Stimulated activated naive CD8-positive, alpha-beta T cell treated with anti-CD3 and anti-CD28 coated beads, Interleukin-15, amount 100 ng/mL, for 72 hours (primary cell): ENCODE results near the gene PCID2.

Source experiments
- ATAC-seq: fragments of 150-1000 bp; cut with Tn5 transposase; 2 replicates; pipeline ENCODE4 v1.10.0; 2021; ENCODE audit warnings: mild to moderate bottlenecking, moderate library complexity
- DNase-seq, 2 donors: peaks; one replicate each; pipeline ENCODE4 v3.0.0; 2021 to 2022
- H3K27ac Mint-ChIP-seq, 2 donors: one replicate each; pipeline ENCODE4 v1.8.0; 2022; ENCODE audit warnings: mild to moderate bottlenecking in 2 of 2, mixed read lengths in 2 of 2, moderate library complexity in 2 of 2
- H3K27me3 Mint-ChIP-seq: one replicate; pipeline ENCODE4 v1.8.0; 2022; ENCODE audit warnings: mixed read lengths
- H3K4me1 Mint-ChIP-seq: one replicate; pipeline ENCODE4 v1.8.0; 2022; ENCODE audit warnings: mild to moderate bottlenecking, mixed read lengths
- H3K4me3 Mint-ChIP-seq, 2 donors: one replicate each; pipeline ENCODE4 v1.8.0; 2022; ENCODE audit warnings: mild to moderate bottlenecking in 2 of 2, mixed read lengths in 2 of 2, moderate library complexity in 1 of 2
- H3K9me3 Mint-ChIP-seq, 2 donors: one replicate each; pipeline ENCODE4 v1.8.0; 2022; ENCODE audit warnings: mixed read lengths in 2 of 2

Gene PCID2

DNA sequence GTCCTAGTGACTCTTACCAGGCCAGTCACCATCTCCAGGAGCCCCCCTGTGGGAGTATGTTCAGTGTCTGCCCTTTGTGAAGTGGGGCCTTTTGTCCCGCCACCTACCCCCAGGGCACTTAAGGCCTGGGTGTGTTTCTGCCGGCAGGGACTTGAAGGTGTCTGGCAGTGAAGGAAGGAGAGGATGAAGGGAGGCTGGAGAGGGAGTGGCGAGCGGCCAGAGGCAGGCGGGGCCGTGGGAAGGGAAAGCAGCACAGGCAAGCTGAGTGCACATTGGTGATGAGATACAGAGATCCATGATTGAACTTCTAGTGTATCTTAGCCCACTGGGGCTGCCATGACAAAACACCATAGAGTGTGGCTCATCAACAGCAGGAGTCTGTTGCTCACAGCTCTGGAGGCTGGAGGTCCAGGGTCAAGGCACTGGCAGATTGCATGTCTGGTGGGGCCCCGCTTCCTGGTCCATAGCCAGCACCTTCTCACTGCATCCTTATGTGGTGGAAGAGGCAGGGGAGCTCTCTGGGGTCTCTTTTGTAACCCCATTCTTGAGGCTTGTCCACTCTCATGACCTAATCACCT is 18.5 kb upstream of the PCID2 start:
- ATAC-seq (no peak), DNase-seq (no peak)
- Mint-ChIP-seq H3K27me3 (no peaks in the 10 kb centered on the region), H3K4me1 (peaks cover 9% of the 10 kb centered on the region), H3K4me3 (no peak overlapping the region), H3K27ac (peak overlapping the region; percentile 27 to 95), H3K9me3 (no peaks in the 10 kb centered on the region)

GRCh38 chr13:113225515-113225914 is 17.0 kb upstream of the PCID2 start:
- no peak for DNase-seq
- H3K4me3 Mint-ChIP-seq = no peak overlapping the region
- H3K27ac Mint-ChIP-seq = no peak overlapping the region
- no peaks in the 10 kb centered on the region for H3K9me3 Mint-ChIP-seq
- no peaks in the 10 kb centered on the region for H3K27me3 Mint-ChIP-seq
- no peak for ATAC-seq
- peaks cover 7% of the 10 kb centered on the region for H3K4me1 Mint-ChIP-seq

DNA sequence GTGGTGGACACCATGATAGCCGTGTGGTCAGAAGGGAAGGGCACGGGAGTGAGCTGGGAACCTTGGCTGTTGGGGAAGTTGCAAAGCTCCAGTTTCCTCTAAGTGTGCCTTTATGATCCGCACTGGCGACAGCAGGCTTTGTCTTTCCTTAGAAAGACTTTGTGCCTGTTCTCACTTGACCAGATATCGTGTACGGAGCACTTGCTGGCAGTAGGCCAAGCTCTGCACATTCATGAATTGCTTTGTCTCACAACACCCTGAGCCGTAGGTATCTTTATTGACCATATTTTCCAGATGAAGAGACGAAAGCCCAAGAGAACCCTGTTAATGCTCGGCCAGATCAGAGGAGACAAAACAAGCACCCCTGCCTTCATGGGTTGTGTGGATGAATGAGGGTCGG is 16.0 kb upstream of the PCID2 start:
- H3K27me3 Mint-ChIP-seq = no peaks in the 10 kb centered on the region
- H3K4me3 Mint-ChIP-seq = no peak overlapping the region
- H3K9me3 Mint-ChIP-seq = no peaks in the 10 kb centered on the region
- no peak overlapping the region for H3K27ac Mint-ChIP-seq
- H3K4me1 Mint-ChIP-seq = peaks cover 7% of the 10 kb centered on the region
- no peak for ATAC-seq
- no peak for DNase-seq

- Mint-ChIP-seq H3K9me3 (no peaks in the 10 kb centered on the region), H3K27ac (peak overlapping the region in 1 of 2 donors; percentile 57), H3K4me1 (peaks cover 7% of the 10 kb centered on the region), H3K27me3 (no peaks in the 10 kb centered on the region), H3K4me3 (no peak overlapping the region)
- no peak for ATAC-seq
- no peak for DNase-seq
Measured at GRCh38 chr13:113223070-113223469, 14.6 kb upstream of the PCID2 start.

DNA sequence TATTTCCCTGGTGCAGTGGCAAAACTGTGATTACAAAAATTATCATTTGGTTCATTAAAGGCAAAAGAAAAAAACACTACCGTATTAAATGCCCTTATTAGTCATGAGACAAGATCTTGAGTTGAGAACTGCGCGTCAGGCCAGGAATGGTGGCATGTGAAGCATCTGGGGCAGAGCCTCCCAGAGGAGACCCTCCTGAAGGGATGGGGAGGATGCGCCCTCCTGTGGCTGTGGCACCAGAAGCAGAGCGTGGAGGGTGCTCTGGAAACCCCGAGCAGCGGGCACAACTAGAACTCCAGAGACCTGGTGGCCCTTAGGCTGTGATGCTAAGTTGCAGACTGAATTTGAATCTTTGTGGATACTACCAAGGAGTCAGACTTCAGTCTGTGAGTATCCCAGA is 12.4 kb upstream of the PCID2 start:
- no peak overlapping the region for H3K4me3 Mint-ChIP-seq
- no peaks in the 10 kb centered on the region for H3K9me3 Mint-ChIP-seq
- no peaks in the 10 kb centered on the region for H3K27me3 Mint-ChIP-seq
- DNase-seq (no peak), ATAC-seq (no peak)
- H3K27ac Mint-ChIP-seq = peak overlapping the region in 1 of 2 donors; percentile 86
- H3K4me1 Mint-ChIP-seq = peaks cover 7% of the 10 kb centered on the region

- ATAC-seq (no peak), DNase-seq (no peak)
- no peaks in the 10 kb centered on the region for H3K27me3 Mint-ChIP-seq
- H3K27ac Mint-ChIP-seq = no peak overlapping the region
- H3K4me1 Mint-ChIP-seq = peaks cover 7% of the 10 kb centered on the region
- no peak overlapping the region for H3K4me3 Mint-ChIP-seq
- H3K9me3 Mint-ChIP-seq = no peaks in the 10 kb centered on the region
Measured at GRCh38 chr13:113220141-113220598, 11.7 kb upstream of the PCID2 start.

GRCh38 chr13:113219256-113219940 is 10.9 kb upstream of the PCID2 start:
- Mint-ChIP-seq H3K4me1 (peaks cover 7% of the 10 kb centered on the region), H3K4me3 (no peak overlapping the region), H3K27ac (no peak overlapping the region), H3K9me3 (no peaks in the 10 kb centered on the region), H3K27me3 (no peaks in the 10 kb centered on the region)
- DNase-seq (no peak), ATAC-seq (no peak)

DNA sequence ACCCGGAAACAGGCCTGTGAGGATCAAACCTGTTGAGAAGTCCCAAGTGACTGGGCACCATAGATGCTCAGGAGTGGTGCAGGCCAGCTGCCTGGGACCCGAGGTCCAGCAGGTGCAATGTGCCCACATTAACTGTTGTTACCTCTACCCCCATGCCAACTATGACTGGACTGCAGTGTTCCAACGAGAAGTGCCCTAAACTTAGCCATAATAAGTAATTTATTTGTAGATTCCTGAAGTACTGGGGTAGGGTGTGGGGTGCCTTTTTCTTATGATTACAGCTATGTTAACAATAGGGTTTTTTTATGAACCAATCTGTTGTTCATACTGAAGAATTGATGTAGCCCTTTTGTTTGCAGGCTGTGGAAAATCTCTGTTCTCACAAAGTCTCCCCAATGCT is 10.1 kb upstream of the PCID2 start:
- Mint-ChIP-seq H3K4me1 (peaks cover 7% of the 10 kb centered on the region), H3K4me3 (no peak overlapping the region), H3K27ac (no peak overlapping the region), H3K9me3 (no peaks in the 10 kb centered on the region), H3K27me3 (no peaks in the 10 kb centered on the region)
- no peak for ATAC-seq
- DNase-seq = no peak

DNA sequence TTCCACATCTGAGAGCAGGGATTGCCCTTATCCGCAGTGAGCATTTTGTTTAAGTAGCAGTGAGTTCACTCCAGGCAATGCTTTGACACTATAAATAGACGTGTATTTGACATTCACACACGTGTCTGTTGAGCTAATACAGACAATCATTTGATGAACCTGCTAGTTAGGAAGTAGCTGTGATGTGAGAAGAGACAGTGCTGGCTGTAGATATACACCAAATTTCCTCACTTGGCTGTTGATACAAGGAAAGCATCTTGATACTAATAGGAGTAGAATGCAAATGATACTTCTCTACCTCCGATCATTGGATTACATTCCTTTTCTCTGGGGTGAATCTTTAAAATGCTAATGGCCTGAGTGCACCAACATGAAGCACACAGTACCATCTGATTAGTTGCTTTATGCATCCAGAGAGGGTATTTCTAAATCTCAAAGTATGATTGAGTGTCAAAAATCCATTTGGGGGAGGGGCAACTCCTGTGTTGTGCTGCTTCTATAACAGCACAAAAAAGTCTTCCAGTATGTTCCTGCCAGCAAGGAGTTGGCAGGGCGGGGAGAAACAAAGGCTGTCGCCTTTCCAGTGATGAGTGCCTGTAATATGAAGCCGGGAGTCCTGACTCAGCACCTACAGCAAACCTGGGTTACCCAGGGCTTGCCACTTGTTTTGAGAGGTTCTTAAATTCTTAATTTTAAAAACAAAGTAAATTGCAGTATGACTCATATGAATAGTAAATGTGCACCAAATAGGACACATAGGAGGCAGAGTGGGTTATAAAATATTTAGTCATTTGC is 8.0 kb upstream of the PCID2 start:
- peak overlapping the region in 1 of 2 donors; percentile 46 for H3K27ac Mint-ChIP-seq
- no peak for ATAC-seq
- H3K27me3 Mint-ChIP-seq = no peaks in the 10 kb centered on the region
- no peak overlapping the region for H3K4me3 Mint-ChIP-seq
- H3K4me1 Mint-ChIP-seq = peaks cover 12% of the 10 kb centered on the region
- no peak for DNase-seq
- H3K9me3 Mint-ChIP-seq = no peaks in the 10 kb centered on the region

GRCh38 chr13:113211774-113212173 is 3.3 kb upstream of the PCID2 start:
- Mint-ChIP-seq H3K9me3 (no peaks in the 10 kb centered on the region), H3K27me3 (no peaks in the 10 kb centered on the region), H3K4me1 (peaks cover 31% of the 10 kb centered on the region), H3K4me3 (peak overlapping the region; percentile 49 to 57), H3K27ac (no peak overlapping the region)
- no peak for ATAC-seq
- DNase-seq = peak in 1 of 2 donors; percentile 21

DNA sequence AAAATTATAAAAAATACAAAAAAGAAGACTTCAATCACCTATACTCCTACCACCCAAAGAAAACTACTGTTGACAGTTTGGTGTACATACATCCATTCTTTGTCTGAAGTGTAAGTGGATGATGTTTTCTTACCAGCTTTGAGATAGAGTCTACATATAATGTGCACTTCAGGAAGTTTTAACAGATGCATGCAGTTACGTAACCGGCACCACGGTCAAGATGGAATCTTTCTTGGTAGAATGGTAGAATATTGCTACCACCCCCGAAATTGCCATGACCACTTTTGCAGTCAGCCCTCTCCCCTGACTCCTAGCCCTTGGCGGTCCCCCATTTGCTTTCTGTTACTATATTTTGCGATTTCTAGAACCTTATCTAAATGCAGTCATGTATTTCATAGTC is 2.4 kb upstream of the PCID2 start:
- ATAC-seq = no peak

GRCh38 chr13:113209759-113210421 is 1.4 kb upstream of the PCID2 start:
- Mint-ChIP-seq H3K4me3 (peak overlapping the region; percentile 78 to 82), H3K27me3 (no peaks in the 10 kb centered on the region), H3K27ac (peak overlapping the region in 1 of 2 donors; percentile 69), H3K4me1 (peaks cover 50% of the 10 kb centered on the region), H3K9me3 (no peaks in the 10 kb centered on the region)
- ATAC-seq = peak; percentile 67
- peak; percentile 75 to 79 for DNase-seq

More for the DNA sequence above, 2.4 kb upstream of the PCID2 start:
- H3K27ac Mint-ChIP-seq = no peak overlapping the region
- no peaks in the 10 kb centered on the region for H3K27me3 Mint-ChIP-seq
- peaks cover 40% of the 10 kb centered on the region for H3K4me1 Mint-ChIP-seq
- DNase-seq = no peak
- no peaks in the 10 kb centered on the region for H3K9me3 Mint-ChIP-seq
- peak overlapping the region; percentile 78 to 82 for H3K4me3 Mint-ChIP-seq

DNA sequence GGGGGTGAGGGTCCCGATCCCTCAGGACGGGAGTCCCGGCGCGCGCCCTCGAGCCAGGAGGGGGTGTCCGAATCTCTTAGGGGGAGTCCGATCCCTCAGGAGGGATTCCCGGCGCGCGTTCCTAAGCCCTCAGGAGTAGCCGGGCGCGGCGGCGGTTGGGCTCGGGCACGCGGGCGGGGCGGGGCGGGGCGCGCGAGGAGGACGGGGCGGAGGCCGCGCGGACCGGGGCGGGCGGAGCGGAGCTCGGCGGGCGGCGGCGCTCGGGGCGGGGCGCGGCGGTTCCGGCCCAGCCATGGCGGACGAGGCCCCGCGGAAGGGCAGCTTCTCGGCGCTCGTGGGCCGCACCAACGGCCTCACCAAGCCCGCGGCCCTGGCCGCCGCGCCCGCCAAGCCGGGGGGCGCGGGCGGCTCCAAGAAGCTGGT is 878 bp upstream of the PCID2 start, which contains the start of gene CUL4A:
Gene CUL4A, plus strand, starts transcription at position 278 of the 423 bp plus-strand sequence. Its CDS starts 15 bp downstream, at position 293.
- H3K4me1 Mint-ChIP-seq = peaks cover 55% of the 10 kb centered on the region
- peak within 1 kb of the TSS; percentile 78 to 91 for H3K4me3 Mint-ChIP-seq
- peak within 1 kb of the TSS; percentile 54 to 69 for H3K27ac Mint-ChIP-seq
- ATAC-seq = peak; percentile 59
- H3K9me3 Mint-ChIP-seq = no peaks in the 10 kb centered on the region
- H3K27me3 Mint-ChIP-seq = no peaks in the 10 kb centered on the region
- peak in 1 of 2 donors; percentile 67 for DNase-seq

DNA sequence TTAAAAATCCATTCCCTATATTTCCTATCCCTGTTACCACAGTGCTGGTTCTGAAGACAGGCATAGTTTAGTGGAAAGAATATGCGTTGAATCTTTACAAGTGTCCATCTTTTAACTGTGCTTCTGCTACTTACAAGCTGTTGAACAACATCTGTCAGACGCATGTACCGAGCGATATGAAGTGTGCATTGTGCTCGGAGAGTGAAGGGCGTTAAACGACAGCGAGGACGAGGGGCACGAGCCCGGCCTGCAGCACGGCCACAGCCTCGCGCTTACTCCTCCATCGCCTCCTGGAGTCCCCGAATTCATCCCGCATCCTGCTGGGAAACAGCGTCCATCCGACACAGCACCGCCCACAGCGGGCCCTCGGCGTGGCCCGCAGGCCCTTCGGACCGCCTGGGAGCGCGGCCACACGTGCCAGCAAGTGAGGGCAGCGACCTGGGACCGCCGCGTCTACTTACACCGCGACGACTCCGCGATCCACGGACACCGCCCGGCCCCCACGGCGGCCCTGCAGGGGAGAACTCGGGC is 514 bp downstream of the PCID2 start:
- Mint-ChIP-seq H3K27me3 (no peaks in the 10 kb centered on the region), H3K4me3 (peak overlapping the region; percentile 73 to 91), H3K9me3 (no peaks in the 10 kb centered on the region), H3K27ac (peak overlapping the region; percentile 89 to 90), H3K4me1 (peaks cover 69% of the 10 kb centered on the region)
- ATAC-seq (peak; percentile 3), DNase-seq (peak in 1 of 2 donors; percentile 6)

DNA sequence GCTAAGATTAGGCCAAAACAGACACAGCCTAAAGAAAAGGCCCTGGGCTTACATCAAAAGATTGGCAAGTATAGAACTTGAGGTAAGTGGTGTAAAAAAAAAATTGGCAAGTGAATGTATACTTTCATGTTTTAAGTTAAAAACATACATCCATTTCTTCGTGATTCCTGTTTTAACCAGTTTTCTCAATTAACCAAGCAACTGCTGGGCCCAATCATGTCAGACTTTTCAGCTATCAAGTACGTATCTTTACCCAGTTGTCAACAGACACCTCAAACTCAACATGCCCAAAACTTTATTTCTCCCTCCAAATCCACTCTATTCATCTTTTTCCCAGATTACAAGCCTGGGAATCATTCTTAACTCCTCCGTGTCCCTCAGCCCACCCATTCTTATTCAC is 1.0 kb downstream of the PCID2 start:
- peaks cover 72% of the 10 kb centered on the region for H3K4me1 Mint-ChIP-seq

More for the DNA sequence above, 1.0 kb downstream of the PCID2 start:
- Mint-ChIP-seq H3K4me3 (peak overlapping the region; percentile 73 to 91), H3K9me3 (no peaks in the 10 kb centered on the region), H3K27me3 (no peaks in the 10 kb centered on the region), H3K27ac (peak overlapping the region in 1 of 2 donors; percentile 89)
- ATAC-seq (no peak), DNase-seq (no peak)
